HepG2 (cell line): ENCODE results near the gene PAK1IP1. TPM values are rescaled to one million over a fixed set of nuclear protein-coding genes. Genes with fewer than 3 reads are reported as not detected.

Experiments
- ATAC-seq: fragments of 200-7000 bp; cut with Tn5 transposase; 3 replicates; pipeline ENCODE4 v1.9.1; 2020; ENCODE audit warnings: mild to moderate bottlenecking, moderate library complexity
- BruUV-seq: library from RNA; stranded (reverse); fragments of 400-500 nt; replicated peaks from 2 replicates; lab custom pipeline; 2021; lab: Mats Ljungman, UMichigan
- CTCF ChIA-PET: fragments of 300-600 bp; formaldehyde crosslinking; extraction: SDS; loops from one replicate; lab custom pipeline; 2021; ENCODE audit warnings: low total read pairs, inconsistent platforms, low intra/inter-chr PET ratio; lab: Yijun Ruan, JAX
- POLR2A ChIA-PET: fragments of 350-600 bp; sonication (Branson Sonifier 250); formaldehyde crosslinking; loops from one replicate; lab custom pipeline; 2020; ENCODE audit warnings: antibody characterized with exemption, inconsistent platforms; lab: Yijun Ruan, JAX
- DNase-seq: peaks from one replicate; pipeline ENCODE4 v3.0.0-alpha.2; 2015; ENCODE audit warnings: low spot score
- FAIRE-seq: peaks from 3 replicates; lab custom pipeline; 2011; peaks lifted over from hg19 to GRCh38; lab: Jason Lieb, UNC
- H2AFZ ChIP-seq: one replicate; pipeline ENCODE4 v1.6.1; 2011; ENCODE audit warnings: low read length, inconsistent platforms
- H3K27ac ChIP-seq: fragments of 300-600 bp; 3 replicates; pipeline ENCODE4 v1.8.0; 2011; ENCODE audit warnings: mixed run types, mild to moderate bottlenecking, mixed read lengths, low read length, inconsistent platforms; ENCODE audit not compliant: insufficient read depth; ENCODE audit errors: extremely low read length
- H3K27me3 ChIP-seq, 2 experiments: fragments of 200-600 bp in 1 of 2; 2 replicates in 1 of 2; 3 replicates in 1 of 2; pipeline versions ENCODE4 v1.6.0 to v1.8.0; 2011; ENCODE audit warnings: low read length in 2 of 2, mild to moderate bottlenecking in 2 of 2, moderate library complexity in 2 of 2, inconsistent platforms in 1 of 2; ENCODE audit not compliant: insufficient read depth in 2 of 2, control insufficient read depth in 1 of 2
- H3K36me3 ChIP-seq, 2 experiments: fragments of 200-600 bp in 1 of 2; replicated peaks in 1 of 2; 2 replicates in 1 of 2; 3 replicates in 1 of 2; pipeline versions ENCODE4 v1.5.1 to v1.8.0; 2011; ENCODE audit warnings: low read length in 2 of 2, inconsistent platforms in 1 of 2; ENCODE audit not compliant: insufficient read depth in 2 of 2, control insufficient read depth in 1 of 2
- H3K4me1 ChIP-seq: 2 replicates; pipeline ENCODE4 v1.5.1; 2012; ENCODE audit warnings: low read length, inconsistent platforms; ENCODE audit not compliant: insufficient read depth
- H3K4me2 ChIP-seq: 2 replicates; pipeline ENCODE4 v1.6.0; 2011; ENCODE audit warnings: low read depth, low read length, inconsistent platforms
- H3K4me3 ChIP-seq, 3 experiments: fragments of 200-600 bp in 1 of 3; sonication (generic), shearing (Covaris generic) in 1 of 3; replicated peaks in 1 of 3; 2 replicates each; pipeline ENCODE4 v1.5.1; 2011 to 2016; ENCODE audit warnings: low read length in 3 of 3, inconsistent platforms in 2 of 3, low read depth in 2 of 3, mild to moderate bottlenecking in 2 of 3, control low read depth in 1 of 3, mixed read lengths in 1 of 3; ENCODE audit not compliant: insufficient read depth in 1 of 3
- H3K79me2 ChIP-seq: one replicate; pipeline ENCODE4 v1.6.1; 2011; ENCODE audit warnings: low read length, inconsistent platforms; ENCODE audit not compliant: insufficient read depth
- H3K9ac ChIP-seq: 2 replicates; pipeline ENCODE4 v1.6.0; 2011; ENCODE audit warnings: mild to moderate bottlenecking, low read depth, low read length, inconsistent platforms; ENCODE audit not compliant: insufficient read depth
- H3K9me3 ChIP-seq: 2 replicates; pipeline ENCODE4 v1.5.1; 2012; ENCODE audit warnings: mild to moderate bottlenecking, low read length
- H4K20me1 ChIP-seq: 2 replicates; pipeline ENCODE4 v1.6.0; 2011; ENCODE audit warnings: inconsistent platforms, mild to moderate bottlenecking, low read length, moderate library complexity; ENCODE audit not compliant: insufficient read depth
- ATF5 ChIP-seq: sonication (generic); formaldehyde crosslinking; IDR thresholded peaks from 2 replicates; pipeline ENCODE4 v1.4.0; 2020; ENCODE audit warnings: mild to moderate bottlenecking, low read depth, missing genetic modification reagents
- ETV6 ChIP-seq: sonication (generic); formaldehyde crosslinking; conservative IDR thresholded peaks from 2 replicates; pipeline ENCODE4 v1.4.0; 2020; ENCODE audit warnings: missing genetic modification reagents
- HCFC1 ChIP-seq: fragments of 150-350 bp; IDR thresholded peaks from 2 replicates; pipeline ENCODE4 v1.6.1; 2014; ENCODE audit warnings: low read depth, low read length
- MATR3 ChIP-seq: sonication (generic); formaldehyde crosslinking; IDR thresholded peaks from 2 replicates; pipeline ENCODE4 v1.4.0; 2020; ENCODE audit warnings: missing genetic modification reagents
- MAZ ChIP-seq, 2 experiments: sonication (generic) in 1 of 2; formaldehyde crosslinking in 1 of 2; IDR thresholded peaks; 2 replicates each; pipeline versions ENCODE4 v1.5.0 to v1.6.1; 2012 to 2020; ENCODE audit warnings: low read depth in 2 of 2, mild to moderate bottlenecking in 2 of 2, borderline replicate concordance in 1 of 2, improper control_type of control experiment in 1 of 2, low read length in 1 of 2, missing genetic modification reagents in 1 of 2, moderate library complexity in 1 of 2
- RCOR2 ChIP-seq: IDR thresholded peaks from 2 replicates; pipeline ENCODE4 v1.6.1; 2016; ENCODE audit warnings: missing biosample characterization, missing genetic modification reagents
- SMC3 ChIP-seq: IDR thresholded peaks from 2 replicates; pipeline ENCODE4 v1.6.1; 2011; ENCODE audit warnings: low read length, improper control_type of control experiment
- TP53 ChIP-seq: sonication (generic); formaldehyde crosslinking; conservative IDR thresholded peaks from 2 replicates; pipeline ENCODE4 v1.4.0; 2020; ENCODE audit warnings: missing genetic modification reagents
- ZFY ChIP-seq: sonication (generic); formaldehyde crosslinking; IDR thresholded peaks from 2 replicates; pipeline ENCODE4 v1.4.0; 2020; ENCODE audit warnings: missing genetic modification reagents
- ZFYVE20 ChIP-seq: sonication (generic); formaldehyde crosslinking; IDR thresholded peaks from 2 replicates; pipeline ENCODE4 v1.8.0; 2023; ENCODE audit warnings: low read depth, mild to moderate bottlenecking, moderate library complexity, missing genetic modification reagents, borderline replicate concordance
- ZNF580 ChIP-seq: IDR thresholded peaks from 2 replicates; pipeline ENCODE4 v1.6.1; 2016; ENCODE audit warnings: low read depth, borderline replicate concordance
- WGBS: methylation state at CpG from one replicate; pipeline ENCODE4 v1.1.6; 2017; ENCODE audit warnings: low lambda C conversion rate; 5-methylcytosine and 5-hydroxymethylcytosine counted together
- in situ Hi-C: cut with HindIII; loops from 2 replicates; pipeline ENCODE4 v1.10.0; 2017; ENCODE audit warnings: low pct_unique_long_range_greater_than_20kb; ENCODE audit not compliant: extremely low pct_ligation_motif_present
- intact Hi-C: fragments of 100-400 bp; cut with micrococcal nuclease; formaldehyde crosslinking; loops from one replicate; pipeline ENCODE4 v1.10.0; 2022; ENCODE audit not compliant: unreplicated experiment
- polyA plus RNA-seq, 8 experiments: library from polyadenylated mRNA; depleted of rRNA in 3 of 8; stranded (reverse) in 7 of 8; unstranded in 1 of 8; fragments of >200 nt; fragmentation: Illumina TruSeq in 4 of 8; extraction: Trizol in 4 of 8; gene quantifications; 2 replicates each; pipeline versions ENCODE4 v1.2.1 to v1.2.3, GENCODE V29; 2011 to 2016; ENCODE audit warnings: low read depth in 4 of 8, missing spikeins in 1 of 8, mixed read lengths in 1 of 8; ENCODE audit not compliant: insufficient read depth in 1 of 8
- total RNA-seq, 5 experiments: library from RNA; depleted of rRNA; stranded (reverse); fragments of >200 nt; fragmentation: Illumina TruSeq; extraction: Trizol; gene quantifications; 2 replicates each; pipeline ENCODE4 v1.2.3, GENCODE V29; 2016; ENCODE audit warnings: low read depth in 1 of 5
- TF ChIP-seq, protein P1 (sequence below): IDR thresholded peaks from 2 replicates; pipeline ENCODE4 v1.6.1; 2016; ENCODE audit warnings: low read depth
- TF ChIP-seq, protein P2 (sequence below): IDR thresholded peaks from 2 replicates; pipeline ENCODE4 v1.6.1; 2016; ENCODE audit warnings: missing compliant biosample characterization, missing genetic modification reagents, borderline replicate concordance

The PAK1IP1 gene
- total and polyA plus RNA-seq, 2 of the 13 experiments (the other 11 are each of a cell fraction or from before 2014, with no cell fraction given), result 23.4 to 66.2 TPM

- no peak for TF ChIP-seq ETV6 (CRISPR knock-in tag)
Observed at GRCh38 chr6:10682355-10682988, 12.3 kb upstream of the PAK1IP1 start (continued).

- no TSS peak for BruUV-seq
- Histone ChIP-seq H3K27ac (no peak overlapping the region), H3K9ac (no peak overlapping the region), H3K9me3 (no peaks in the 10 kb centered on the region), H3K27me3 (peaks cover 3 to 14% of the 10 kb centered on the region in 2 experiments; a peak in 3 of 5 replicates), H4K20me1 (no peaks in the 10 kb centered on the region), H3K4me3 (no peak overlapping the region), H2AFZ (no peak overlapping the region), H3K36me3 (no peaks in the 10 kb centered on the region), H3K4me1 (no peaks in the 10 kb centered on the region), H3K79me2 (no peaks in the 10 kb centered on the region), H3K4me2 (no peak overlapping the region)
- in situ Hi-C loops, result no loop called here
- TF ChIP-seq, protein P1, sequence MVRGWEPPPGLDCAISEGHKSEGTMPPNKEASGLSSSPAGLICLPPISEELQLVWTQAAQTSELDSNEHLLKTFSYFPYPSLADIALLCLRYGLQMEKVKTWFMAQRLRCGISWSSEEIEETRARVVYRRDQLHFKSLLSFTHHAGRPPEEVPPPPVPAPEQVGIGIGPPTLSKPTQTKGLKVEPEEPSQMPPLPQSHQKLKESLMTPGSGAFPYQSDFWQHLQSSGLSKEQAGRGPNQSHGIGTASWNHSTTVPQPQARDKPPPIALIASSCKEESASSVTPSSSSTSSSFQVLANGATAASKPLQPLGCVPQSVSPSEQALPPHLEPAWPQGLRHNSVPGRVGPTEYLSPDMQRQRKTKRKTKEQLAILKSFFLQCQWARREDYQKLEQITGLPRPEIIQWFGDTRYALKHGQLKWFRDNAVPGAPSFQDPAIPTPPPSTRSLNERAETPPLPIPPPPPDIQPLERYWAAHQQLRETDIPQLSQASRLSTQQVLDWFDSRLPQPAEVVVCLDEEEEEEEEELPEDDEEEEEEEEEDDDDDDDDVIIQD (CRISPR knock-in tag), result no peak
- TF ChIP-seq HCFC1, result no peak
- TF ChIP-seq RCOR2 (CRISPR knock-in tag), result no peak
- TF ChIP-seq ZFY (CRISPR knock-in tag), result no peak
- no peak for TF ChIP-seq MAZ (IDR thresholded peaks at IDR 0.05; ENCODE audit: borderline replicate concordance, low read depth, low read length)
- no peak for TF ChIP-seq MAZ (CRISPR knock-in tag; IDR thresholded peaks at IDR 0.05; ENCODE audit: low read depth)
- TF ChIP-seq MATR3, result no peak
- TF ChIP-seq ATF5, result no peak
- no peak for TF ChIP-seq TP53 (CRISPR knock-in tag)
- TF ChIP-seq, protein P2, sequence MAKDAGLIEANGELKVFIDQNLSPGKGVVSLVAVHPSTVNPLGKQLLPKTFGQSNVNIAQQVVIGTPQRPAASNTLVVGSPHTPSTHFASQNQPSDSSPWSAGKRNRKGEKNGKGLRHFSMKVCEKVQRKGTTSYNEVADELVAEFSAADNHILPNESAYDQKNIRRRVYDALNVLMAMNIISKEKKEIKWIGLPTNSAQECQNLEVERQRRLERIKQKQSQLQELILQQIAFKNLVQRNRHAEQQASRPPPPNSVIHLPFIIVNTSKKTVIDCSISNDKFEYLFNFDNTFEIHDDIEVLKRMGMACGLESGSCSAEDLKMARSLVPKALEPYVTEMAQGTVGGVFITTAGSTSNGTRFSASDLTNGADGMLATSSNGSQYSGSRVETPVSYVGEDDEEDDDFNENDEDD (CRISPR knock-in tag), result no peak
- no peak for TF ChIP-seq ZFYVE20 (CRISPR knock-in tag)
- TF ChIP-seq SMC3, result no peak
- no peak for TF ChIP-seq ZNF580 (CRISPR knock-in tag)
- WGBS, result 2% methylated on average over 5 of the region's 5 CpGs
- FAIRE-seq (no peak), DNase-seq (no peak), ATAC-seq (no peak)
- intact Hi-C loops, result no loop called here
- CTCF ChIA-PET, result no interaction called here
- POLR2A ChIA-PET, result no interaction called here
Observed at GRCh38 chr6:10684618-10685017, 10.2 kb upstream of the PAK1IP1 start.
